Coronary artery (tissue), 2 donors: ENCODE measurements around the gene ANKS1B.
"Not testable (repeated sequence)": the region's sequence is repeated elsewhere in the genome, so short reads cannot be mapped to it uniquely, and the experiment has no call there.

Source experiments
- DNase-seq: peaks from one replicate; pipeline ENCODE4 v3.0.0-alpha.2; 2017; ENCODE audit warnings: low spot score
- H3K27ac ChIP-seq, 2 donors: fragments of 200-600 bp; sonication (generic); one replicate each; pipeline ENCODE4 v1.5.1; 2016 to 2019
- H3K4me3 ChIP-seq: fragments of 200-600 bp; sonication (generic); 2 replicates; pipeline ENCODE4 v1.5.1; 2016; ENCODE audit warnings: mild to moderate bottlenecking, moderate library complexity
- CTCF ChIP-seq: fragments of 200-600 bp; sonication (generic); IDR thresholded peaks from one replicate; pipeline ENCODE4 v1.5.1; 2019; ENCODE audit warnings: antibody characterized with exemption

Gene ANKS1B

DNA sequence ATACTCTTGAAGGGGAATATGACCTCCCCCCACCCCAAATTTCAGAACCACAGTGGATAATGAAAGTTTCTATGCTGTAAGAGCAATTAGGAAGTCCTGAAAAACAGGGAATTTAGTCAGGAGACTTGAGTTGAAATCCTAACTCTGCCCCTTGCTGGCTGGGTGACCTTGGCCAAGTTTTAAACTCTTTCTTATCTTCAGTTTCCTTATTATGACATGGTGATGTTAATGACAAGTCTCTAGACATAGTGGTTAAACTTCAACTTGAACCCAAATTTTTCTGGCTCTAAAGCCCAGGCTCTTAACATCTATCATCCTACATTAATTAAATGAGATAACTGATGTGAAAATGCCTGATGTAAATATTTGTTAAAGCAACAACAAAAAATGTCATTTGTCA is 1013.8 kb downstream of the ANKS1B start:
- no peak overlapping the region for H3K4me3 ChIP-seq
- no peak for DNase-seq
- H3K27ac ChIP-seq, result no peak overlapping the region
- TF ChIP-seq CTCF, result no peak

DNA sequence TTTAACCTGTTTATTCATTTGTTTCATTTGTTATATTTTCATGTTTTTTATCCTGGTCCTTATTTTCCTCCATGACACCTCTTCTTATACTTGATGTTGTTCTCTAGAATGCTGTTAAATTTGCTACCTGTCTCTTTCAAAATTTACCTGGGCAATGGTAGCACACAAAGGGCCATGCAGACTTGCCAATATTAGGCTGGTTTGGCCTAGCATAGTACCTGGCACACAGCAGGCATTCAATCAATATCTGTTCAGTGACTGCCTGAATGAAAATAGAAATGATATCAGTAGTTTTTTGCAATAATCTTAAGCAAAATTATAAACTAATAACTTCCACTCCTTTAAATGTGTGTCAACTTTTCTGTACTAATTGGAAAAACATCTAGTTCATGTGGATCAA is 1014.5 kb downstream of the ANKS1B start:
- no peak for TF ChIP-seq CTCF
- Histone ChIP-seq H3K4me3 (no peak overlapping the region), H3K27ac (no peak overlapping the region)
- DNase-seq, result no peak

DNA sequence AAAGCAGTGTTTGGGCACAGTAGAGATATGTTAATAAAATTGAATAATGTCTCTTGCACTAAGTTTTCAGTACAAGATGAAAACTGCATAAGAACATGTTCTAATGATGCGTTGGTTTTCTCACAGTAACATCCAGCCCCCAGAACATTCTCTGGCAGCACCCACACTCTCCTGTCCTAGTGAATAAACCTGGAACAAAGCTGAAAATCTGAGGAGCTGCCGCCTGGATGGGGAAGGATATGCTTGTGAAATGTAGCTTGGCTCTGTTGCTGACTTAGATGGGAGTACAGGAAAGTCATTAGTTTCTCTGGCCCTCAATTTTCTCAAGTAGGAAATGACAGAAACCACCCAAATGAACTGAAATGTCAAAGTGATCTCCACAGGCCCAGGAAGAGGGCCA is 1015.8 kb downstream of the ANKS1B start:
- Histone ChIP-seq H3K4me3 (no peak overlapping the region), H3K27ac (no peak overlapping the region)
- no peak for TF ChIP-seq CTCF
- DNase-seq, result no peak

GRCh38 chr12:98957135-98957534 is 1027.6 kb downstream of the ANKS1B start:
- not testable (repeated sequence) for DNase-seq, H3K4me3 ChIP-seq, H3K27ac ChIP-seq

GRCh38 chr12:98955284-98955683 is 1029.5 kb downstream of the ANKS1B start:
- DNase-seq, result no peak
- H3K4me3 ChIP-seq, result no peak overlapping the region
- no peak for TF ChIP-seq CTCF
- no peak overlapping the region for H3K27ac ChIP-seq

GRCh38 chr12:98954506-98954905 is 1030.2 kb downstream of the ANKS1B start:
- TF ChIP-seq CTCF, result no peak
- H3K4me3 ChIP-seq, result no peak overlapping the region
- no peak for DNase-seq
- no peak overlapping the region for H3K27ac ChIP-seq

- H3K4me3 ChIP-seq, result no peak overlapping the region
- TF ChIP-seq CTCF, result no peak
- H3K27ac ChIP-seq, result no peak overlapping the region
- DNase-seq, result no peak
These were observed 1033.3 kb downstream of the ANKS1B start for GRCh38 chr12:98951406-98951805.

DNA sequence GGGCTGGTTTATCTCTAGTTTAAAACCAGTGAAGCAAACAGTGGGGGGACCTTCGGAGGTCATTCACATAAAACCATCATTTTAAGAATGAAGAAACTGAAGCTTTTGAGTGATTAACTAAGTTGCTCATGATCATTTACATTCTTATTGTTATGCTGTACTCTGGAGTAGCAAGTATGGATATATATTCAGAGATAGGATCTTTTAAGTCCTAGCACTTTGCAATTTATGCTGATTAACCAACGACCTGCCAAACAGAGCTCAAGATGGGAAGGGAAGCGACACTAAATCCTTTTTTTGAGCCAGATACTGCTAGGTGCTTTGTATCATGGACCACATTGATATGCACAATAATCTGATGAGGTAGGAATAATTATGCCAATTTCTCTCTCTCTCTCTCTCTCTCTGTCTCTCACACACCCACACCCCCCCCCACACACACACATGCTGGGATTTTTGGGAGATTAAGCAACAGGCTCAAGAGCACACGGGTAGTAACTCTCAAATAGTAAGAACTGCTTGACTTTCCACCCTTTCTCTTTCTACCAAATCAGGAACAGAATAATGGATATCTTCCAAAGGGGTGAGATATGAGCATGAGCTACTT is 1036.3 kb downstream of the ANKS1B start:
- DNase-seq, result no peak
- TF ChIP-seq CTCF, result no peak
- Histone ChIP-seq H3K4me3 (no peak overlapping the region), H3K27ac (no peak overlapping the region)
